PC-9 (cell line): ENCODE data around the gene TAS1R3.

Source experiments
- CTCF ChIP-seq: fragments of 200-600 bp; sonication (generic); conservative IDR thresholded peaks from 2 replicates; pipeline ENCODE4 v1.6.1; 2017; ENCODE audit warnings: mixed run types, antibody characterized with exemption, mild to moderate bottlenecking, moderate library complexity
- EZH2 ChIP-seq: fragments of 200-600 bp; sonication (generic); IDR thresholded peaks from 2 replicates; pipeline ENCODE4 v1.8.0; 2017; ENCODE audit warnings: antibody characterized with exemption, low read depth

- TF ChIP-seq CTCF (no peak), EZH2 (no peak)
These were observed 15.6 kb upstream of the TAS1R3 start for GRCh38 chr1:1315435-1315954.
